Measurements from ENCODE around the gene DENND4A. TPM values are rescaled to one million over a fixed set of nuclear protein-coding genes. Genes with fewer than 3 reads are reported as not detected.
"Not testable (repeated sequence)": the region's sequence is repeated elsewhere in the genome, so short reads cannot be mapped to it uniquely, and the experiment has no call there.

DENND4A gene
- total RNA-seq, 1 donor from 2014 or later: 13.9 TPM

- Histone ChIP-seq H3K27me3 (ENCODE audit: insufficient read depth, low read length) (no peaks in the 10 kb centered on the region), H3K4me2 (ENCODE audit: low read length) (no peak overlapping the region), H3K27ac (ENCODE audit: low read depth, low read length) (no peak overlapping the region), H3K36me3 (ENCODE audit: insufficient read depth, low read length) (no peaks in the 10 kb centered on the region), H3K4me1 (ENCODE audit: insufficient read depth, low read length) (no peaks in the 10 kb centered on the region), H3K4me3 (ENCODE audit: insufficient read depth, low read depth, low read length) (no peak overlapping the region), H2AFZ (ENCODE audit: low read depth, low read length) (no peak overlapping the region), H3K79me2 (ENCODE audit: insufficient read depth, low read length) (no peaks in the 10 kb centered on the region), H4K20me1 (ENCODE audit: insufficient read depth, low read length) (no peaks in the 10 kb centered on the region), H3K9ac (ENCODE audit: low read length) (no peak overlapping the region), H3K9me3 (ENCODE audit: insufficient read depth, low read depth, low read length) (no peaks in the 10 kb centered on the region)
- DNase-seq (ENCODE audit: low read depth) (no peak), FAIRE-seq (no peak)
- Mint-ChIP-seq H3K9me3 (ENCODE audit: unreplicated experiment) (peaks cover 3% of the 10 kb centered on the region), H3K4me3 (ENCODE audit: unreplicated experiment) (no peak overlapping the region), H3K36me3 (ENCODE audit: low read depth, unreplicated experiment) (peaks cover 21% of the 10 kb centered on the region), H3K27ac (ENCODE audit: unreplicated experiment) (no peak overlapping the region), H3K4me1 (ENCODE audit: low read depth, unreplicated experiment) (no peaks in the 10 kb centered on the region), H3K27me3 (ENCODE audit: low read depth, unreplicated experiment) (no peaks in the 10 kb centered on the region)
- TF ChIP-seq CTCF (IDR thresholded peaks at IDR 0.05; ENCODE audit: insufficient read depth, low read depth, low read length) (no peak), EZH2 (IDR thresholded peaks at IDR 0.05; ENCODE audit: insufficient read depth, low read length) (no peak)
These were observed 171.3 kb downstream of the DENND4A start for GRCh38 chr15:65620833-65621232.

GRCh38 chr15:65619626-65620290, 172.3 kb downstream of the DENND4A start:
- H3K4me2 ChIP-seq (ENCODE audit: low read length): no peak overlapping the region
- no peak for TF ChIP-seq EZH2 (IDR thresholded peaks at IDR 0.05; ENCODE audit: insufficient read depth, low read length)
- TF ChIP-seq CTCF (IDR thresholded peaks at IDR 0.05; ENCODE audit: insufficient read depth, low read depth, low read length): no peak
- DNase-seq (ENCODE audit: low read depth) (no peak), FAIRE-seq (no peak)
- no peak overlapping the region for H3K4me3 ChIP-seq (ENCODE audit: insufficient read depth, low read depth, low read length)
- Mint-ChIP-seq H3K36me3 (ENCODE audit: low read depth, unreplicated experiment) (peaks cover 14% of the 10 kb centered on the region), H3K9me3 (ENCODE audit: unreplicated experiment) (no peaks in the 10 kb centered on the region), H3K4me3 (ENCODE audit: unreplicated experiment) (no peak overlapping the region), H3K4me1 (ENCODE audit: low read depth, unreplicated experiment) (no peaks in the 10 kb centered on the region), H3K27me3 (ENCODE audit: low read depth, unreplicated experiment) (no peaks in the 10 kb centered on the region), H3K27ac (ENCODE audit: unreplicated experiment) (no peak overlapping the region)
- no peaks in the 10 kb centered on the region for H3K4me1 ChIP-seq (ENCODE audit: insufficient read depth, low read length)
- H3K27me3 ChIP-seq (ENCODE audit: insufficient read depth, low read length): no peaks in the 10 kb centered on the region
- H3K79me2 ChIP-seq (ENCODE audit: insufficient read depth, low read length): no peaks in the 10 kb centered on the region
- no peak overlapping the region for H2AFZ ChIP-seq (ENCODE audit: low read depth, low read length)
- no peaks in the 10 kb centered on the region for H3K36me3 ChIP-seq (ENCODE audit: insufficient read depth, low read length)
- no peaks in the 10 kb centered on the region for H3K9me3 ChIP-seq (ENCODE audit: insufficient read depth, low read depth, low read length)
- H4K20me1 ChIP-seq (ENCODE audit: insufficient read depth, low read length): no peaks in the 10 kb centered on the region
- H3K27ac ChIP-seq (ENCODE audit: low read depth, low read length): no peak overlapping the region
- no peak overlapping the region for H3K9ac ChIP-seq (ENCODE audit: low read length)

GRCh38 chr15:65618560-65619109, 173.5 kb downstream of the DENND4A start:
- no peaks in the 10 kb centered on the region for H3K27me3 ChIP-seq (ENCODE audit: insufficient read depth, low read length)
- no peaks in the 10 kb centered on the region for H3K36me3 ChIP-seq (ENCODE audit: insufficient read depth, low read length)
- no peaks in the 10 kb centered on the region for H3K9me3 Mint-ChIP-seq (ENCODE audit: unreplicated experiment)
- H3K4me1 Mint-ChIP-seq (ENCODE audit: low read depth, unreplicated experiment): no peaks in the 10 kb centered on the region
- FAIRE-seq (no peak), DNase-seq (ENCODE audit: low read depth) (no peak)
- no peak overlapping the region for H3K27ac ChIP-seq (ENCODE audit: low read depth, low read length)
- no peak overlapping the region for H3K27ac Mint-ChIP-seq (ENCODE audit: unreplicated experiment)
- TF ChIP-seq CTCF (IDR thresholded peaks at IDR 0.05; ENCODE audit: insufficient read depth, low read depth, low read length) (no peak), EZH2 (IDR thresholded peaks at IDR 0.05; ENCODE audit: insufficient read depth, low read length) (no peak)
- H3K79me2 ChIP-seq (ENCODE audit: insufficient read depth, low read length): no peaks in the 10 kb centered on the region
- H3K36me3 Mint-ChIP-seq (ENCODE audit: low read depth, unreplicated experiment): peaks cover 7% of the 10 kb centered on the region
- no peaks in the 10 kb centered on the region for H4K20me1 ChIP-seq (ENCODE audit: insufficient read depth, low read length)
- no peak overlapping the region for H3K4me3 ChIP-seq (ENCODE audit: insufficient read depth, low read depth, low read length)
- H3K9ac ChIP-seq (ENCODE audit: low read length): no peak overlapping the region
- no peaks in the 10 kb centered on the region for H3K27me3 Mint-ChIP-seq (ENCODE audit: low read depth, unreplicated experiment)
- H3K4me2 ChIP-seq (ENCODE audit: low read length): no peak overlapping the region
- no peak overlapping the region for H3K4me3 Mint-ChIP-seq (ENCODE audit: unreplicated experiment)
- H2AFZ ChIP-seq (ENCODE audit: low read depth, low read length): no peak overlapping the region
- H3K4me1 ChIP-seq (ENCODE audit: insufficient read depth, low read length): no peaks in the 10 kb centered on the region
- H3K9me3 ChIP-seq (ENCODE audit: insufficient read depth, low read depth, low read length): no peaks in the 10 kb centered on the region

GRCh38 chr15:65615887-65616286, 176.2 kb downstream of the DENND4A start:
- H3K27ac ChIP-seq (ENCODE audit: low read depth, low read length); H3K27ac Mint-ChIP-seq (ENCODE audit: unreplicated experiment); H4K20me1 ChIP-seq (ENCODE audit: insufficient read depth, low read length); H3K4me2 ChIP-seq (ENCODE audit: low read length); H3K4me3 ChIP-seq (ENCODE audit: insufficient read depth, low read depth, low read length); H3K27me3 ChIP-seq (ENCODE audit: insufficient read depth, low read length); H3K36me3 ChIP-seq (ENCODE audit: insufficient read depth, low read length); H3K27me3 Mint-ChIP-seq (ENCODE audit: low read depth, unreplicated experiment); H3K4me3 Mint-ChIP-seq (ENCODE audit: unreplicated experiment); FAIRE-seq; H3K4me1 ChIP-seq (ENCODE audit: insufficient read depth, low read length); H3K36me3 Mint-ChIP-seq (ENCODE audit: low read depth, unreplicated experiment); H3K9me3 Mint-ChIP-seq (ENCODE audit: unreplicated experiment); H2AFZ ChIP-seq (ENCODE audit: low read depth, low read length); H3K9me3 ChIP-seq (ENCODE audit: insufficient read depth, low read depth, low read length); DNase-seq (ENCODE audit: low read depth); H3K79me2 ChIP-seq (ENCODE audit: insufficient read depth, low read length); H3K9ac ChIP-seq (ENCODE audit: low read length): not testable (repeated sequence)
- peaks cover 10% of the 10 kb centered on the region for H3K4me1 Mint-ChIP-seq (ENCODE audit: low read depth, unreplicated experiment)
